WI38 (cell line): ENCODE measurements around the gene HOXD9.

ENCODE experiments used
- H3K4me3 ChIP-seq: 2 replicates; pipeline ENCODE4 v1.5.1; 2011; ENCODE audit warnings: low read depth, mild to moderate bottlenecking, control low read depth, low read length
- TF ChIP-seq, protein P1 (sequence below): IDR thresholded peaks from 2 replicates; pipeline ENCODE4 v1.5.1; 2012; ENCODE audit warnings: low read depth, mild to moderate bottlenecking, control low read depth, low read length

The HOXD9 gene

DNA sequence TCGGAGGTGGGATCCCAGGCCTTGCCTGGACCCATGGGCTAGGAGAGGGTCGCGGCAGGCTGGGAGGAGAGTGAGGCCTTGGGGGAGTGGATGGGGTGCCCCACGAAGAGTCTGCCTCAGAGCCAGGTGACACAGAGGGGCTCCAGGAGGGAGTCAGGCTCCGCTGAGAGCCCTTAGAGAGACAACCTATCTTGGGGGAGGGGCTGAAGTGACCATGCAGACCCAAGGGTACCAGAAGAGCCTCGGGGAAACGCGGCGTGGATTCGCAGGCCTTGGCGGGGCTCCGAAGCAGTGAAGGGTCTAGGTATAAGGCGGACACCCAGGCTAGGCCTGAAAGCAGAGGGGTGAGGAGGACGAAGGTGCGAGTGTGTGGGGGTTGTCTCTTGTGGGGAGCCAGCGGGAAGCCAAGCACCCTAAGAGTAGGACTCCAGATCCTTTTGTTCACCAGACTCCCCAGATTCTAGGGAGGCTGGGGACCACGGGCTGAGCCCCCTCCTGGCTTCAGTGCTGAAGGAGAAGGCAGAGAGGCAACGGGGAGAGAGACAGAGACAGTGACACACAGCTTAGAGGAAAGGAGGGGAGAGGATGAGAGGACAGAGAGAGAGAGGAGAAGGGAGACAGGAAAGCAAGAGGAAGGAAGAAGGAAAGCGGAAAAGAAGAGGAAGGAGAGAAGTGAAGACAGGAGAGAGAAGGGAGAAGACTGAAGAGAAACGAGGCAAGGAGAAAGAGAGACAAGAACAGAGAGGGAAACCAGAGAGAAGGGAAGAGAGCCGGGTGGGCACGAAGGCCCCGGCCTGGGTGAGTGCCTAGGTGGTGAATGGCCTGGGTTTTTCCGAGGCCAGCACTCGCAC is 16.6 kb upstream of the HOXD9 start:
- no peak overlapping the region for H3K4me3 ChIP-seq

GRCh38 chr2:176106581-176107539 is 15.7 kb upstream of the HOXD9 start, which contains the start of gene HOXD11:
Gene HOXD11 (plus strand): TSS chr2:176107280. CDS start chr2:176107356, 76 bp downstream.
- H3K4me3 ChIP-seq, result no peak within 1 kb of the TSS
- TF ChIP-seq, protein P1, sequence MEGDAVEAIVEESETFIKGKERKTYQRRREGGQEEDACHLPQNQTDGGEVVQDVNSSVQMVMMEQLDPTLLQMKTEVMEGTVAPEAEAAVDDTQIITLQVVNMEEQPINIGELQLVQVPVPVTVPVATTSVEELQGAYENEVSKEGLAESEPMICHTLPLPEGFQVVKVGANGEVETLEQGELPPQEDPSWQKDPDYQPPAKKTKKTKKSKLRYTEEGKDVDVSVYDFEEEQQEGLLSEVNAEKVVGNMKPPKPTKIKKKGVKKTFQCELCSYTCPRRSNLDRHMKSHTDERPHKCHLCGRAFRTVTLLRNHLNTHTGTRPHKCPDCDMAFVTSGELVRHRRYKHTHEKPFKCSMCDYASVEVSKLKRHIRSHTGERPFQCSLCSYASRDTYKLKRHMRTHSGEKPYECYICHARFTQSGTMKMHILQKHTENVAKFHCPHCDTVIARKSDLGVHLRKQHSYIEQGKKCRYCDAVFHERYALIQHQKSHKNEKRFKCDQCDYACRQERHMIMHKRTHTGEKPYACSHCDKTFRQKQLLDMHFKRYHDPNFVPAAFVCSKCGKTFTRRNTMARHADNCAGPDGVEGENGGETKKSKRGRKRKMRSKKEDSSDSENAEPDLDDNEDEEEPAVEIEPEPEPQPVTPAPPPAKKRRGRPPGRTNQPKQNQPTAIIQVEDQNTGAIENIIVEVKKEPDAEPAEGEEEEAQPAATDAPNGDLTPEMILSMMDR, result no peak

More for the DNA sequence above, 16.6 kb upstream of the HOXD9 start:
- TF ChIP-seq, protein P1, result no peak

- no peak overlapping the region for H3K4me3 ChIP-seq
- TF ChIP-seq, protein P1, result no peak
These were observed 14.8 kb upstream of the HOXD9 start for GRCh38 chr2:176107731-176108181.

DNA sequence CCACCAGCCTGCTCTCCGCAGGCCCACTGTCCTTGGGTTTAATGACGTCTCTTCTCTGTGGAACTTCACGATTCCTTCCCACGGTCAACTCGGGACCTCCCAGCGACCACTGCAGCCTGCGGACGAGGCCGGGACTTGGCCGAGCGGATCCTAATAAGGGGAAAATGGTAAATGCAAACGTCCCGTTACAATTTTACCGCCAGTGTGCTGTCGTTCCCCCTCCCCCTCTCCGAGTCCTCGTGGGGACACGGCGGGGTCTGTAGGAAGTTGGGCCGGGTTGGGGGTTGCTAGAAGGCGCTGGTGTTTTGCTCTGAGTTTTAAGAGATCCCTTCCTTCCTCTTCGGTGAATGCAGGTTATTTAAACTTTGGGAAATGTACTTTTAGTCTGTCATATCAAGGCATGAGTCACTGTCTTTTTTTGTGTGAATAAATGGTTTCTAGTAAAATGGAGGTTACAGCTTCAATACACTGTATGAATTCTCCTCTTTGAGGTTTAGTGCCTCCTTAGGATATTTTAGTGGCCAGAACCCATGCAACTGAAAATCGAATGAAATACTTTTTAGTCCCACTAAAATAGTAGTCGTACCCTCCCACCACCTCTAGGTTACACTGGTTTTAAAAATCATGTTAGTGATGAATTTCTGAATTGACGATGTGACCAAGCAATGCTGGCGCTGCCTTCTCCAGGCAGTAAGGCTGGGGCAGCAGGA is 13.2 kb upstream of the HOXD9 start:
- TF ChIP-seq, protein P1, result no peak
- H3K4me3 ChIP-seq, result no peak overlapping the region

DNA sequence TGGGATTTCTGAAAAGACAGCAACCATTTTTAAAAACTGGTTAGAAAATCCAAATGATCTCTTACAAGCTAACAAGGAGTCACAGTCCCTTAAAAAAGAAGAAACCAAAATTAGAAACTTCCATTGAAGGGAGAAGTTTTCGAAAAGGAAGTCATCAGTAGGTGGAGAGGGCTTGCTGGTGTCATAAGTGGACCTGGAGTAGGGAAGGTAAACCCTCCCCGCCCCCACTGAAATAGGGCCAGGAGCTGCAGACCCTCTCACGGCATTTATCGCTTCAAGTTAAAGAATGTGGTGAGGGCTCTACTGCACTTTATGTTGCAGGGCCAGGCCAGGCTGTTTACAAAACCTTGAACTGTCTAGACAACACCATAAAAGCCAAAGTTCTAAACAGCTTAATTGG is 12.6 kb upstream of the HOXD9 start:
- TF ChIP-seq, protein P1, result no peak
- H3K4me3 ChIP-seq, result no peak overlapping the region

GRCh38 chr2:176110415-176111308 is 11.9 kb upstream of the HOXD9 start:
- TF ChIP-seq, protein P1, result no peak
- no peak overlapping the region for H3K4me3 ChIP-seq
